Pulmonary artery endothelial cell (primary cell): ENCODE data around the gene KRT10. TPM values are rescaled to one million over a fixed set of nuclear protein-coding genes. Genes with fewer than 3 reads are reported as not detected.

ENCODE experiments used
- total RNA-seq: library from RNA; depleted of rRNA; stranded (reverse); fragments of >200 nt; gene quantifications from 2 replicates; pipeline ENCODE4 v1.2.3, GENCODE V29; 2014

Gene KRT10
- total RNA-seq, 1 donor from 2014 or later, result 3.4 TPM

Other genes with a start within 250 kb of the KRT10 start
- gene SMARCE1, start 174.8 kb downstream of the KRT10 start, total RNA-seq, result 85.1 and 88.7 TPM in 2 replicates
- gene KRT222, start 157.4 kb downstream of the KRT10 start, total RNA-seq, result not detected in 2 replicates
- not detected in 2 replicates for gene KRT24, start 118.9 kb downstream of the KRT10 start, total RNA-seq
- gene KRT25, start 67.3 kb downstream of the KRT10 start, total RNA-seq, result not detected in 2 replicates
- not detected in 2 replicates for gene KRT26, start 50.4 kb downstream of the KRT10 start, total RNA-seq
- not detected in 2 replicates for gene KRT27, start 40.1 kb downstream of the KRT10 start, total RNA-seq
- not detected in 2 replicates for gene KRT28, start 22.7 kb downstream of the KRT10 start, total RNA-seq
- not detected in 2 replicates for gene KRT12, start 44.6 kb upstream of the KRT10 start, total RNA-seq
- gene KRT20, start 62.6 kb upstream of the KRT10 start, total RNA-seq, result not detected in 2 replicates
- gene KRT23, start 115.0 kb upstream of the KRT10 start, total RNA-seq, result not detected in 2 replicates
- gene KRT39, start 144.3 kb upstream of the KRT10 start, total RNA-seq, result not detected in 2 replicates
- gene KRT40, start 161.7 kb upstream of the KRT10 start, total RNA-seq, result not detected in 2 replicates
- gene KRTAP3-3, start 171.6 kb upstream of the KRT10 start, total RNA-seq, result not detected in 2 replicates
- gene KRTAP3-2, start 177.3 kb upstream of the KRT10 start, total RNA-seq, result not detected in 2 replicates
- gene KRTAP3-1, start 186.5 kb upstream of the KRT10 start, total RNA-seq, result not detected in 2 replicates
- not detected in 2 replicates for gene KRTAP1-5, start 204.6 kb upstream of the KRT10 start, total RNA-seq
- not detected in 2 replicates for gene KRTAP1-4, start 207.6 kb upstream of the KRT10 start, total RNA-seq
- gene KRTAP1-3, start 212.3 kb upstream of the KRT10 start, total RNA-seq, result not detected in 2 replicates
- not detected in 2 replicates for gene KRTAP1-1, start 218.8 kb upstream of the KRT10 start, total RNA-seq
- not detected in 2 replicates for gene KRTAP2-1, start 224.7 kb upstream of the KRT10 start, total RNA-seq
- gene KRTAP2-2, start 232.6 kb upstream of the KRT10 start, total RNA-seq, result not detected in 2 replicates
- gene KRTAP2-3, start 237.5 kb upstream of the KRT10 start, total RNA-seq, result not detected in 2 replicates
- not detected in 2 replicates for gene KRTAP2-4, start 243.3 kb upstream of the KRT10 start, total RNA-seq